Measurements from ENCODE around the gene ARGLU1. TPM values are rescaled to one million over a fixed set of nuclear protein-coding genes. Genes with fewer than 3 reads are reported as not detected.

The ARGLU1 gene
- total RNA-seq, 4 donors from 2014 or later, result 10.0 to 41.1 (median 12.9) TPM

GRCh38 chr13:106499113-106499512 lies 68.8 kb downstream of the ARGLU1 start:
- Histone ChIP-seq H3K27me3 (no peaks in the 10 kb centered on the region), H3K4me3 (no peak overlapping the region), H3K27ac (peak overlapping the region; percentile 33 to 73 (median 70)), H3K9me3 (no peaks in the 10 kb centered on the region), H3K4me1 (peaks cover 56 to 61% of the 10 kb centered on the region in 2 donors), H3K36me3 (no peaks in the 10 kb centered on the region)
- in situ Hi-C loops (cut with MboI; ENCODE audit: low sequenced_read_pairs in 4 of 4) (no loop called here), intact Hi-C loops (cut with DNase I; ENCODE audit: low total_unique reads) (no loop called here)
- TF ChIP-seq CTCF (IDR thresholded peaks at IDR 0.05 in 4 of 5, conservative IDR thresholded peaks at IDR 0.05 in 1 of 5) (no peak), POLR2A (IDR thresholded peaks at IDR 0.05) (no peak)
- ATAC-seq (no peak), DNase-seq (no peak)

GRCh38 chr13:106498571-106498970 lies 69.4 kb downstream of the ARGLU1 start:
- no peaks in the 10 kb centered on the region for H3K9me3 ChIP-seq
- no peaks in the 10 kb centered on the region for H3K27me3 ChIP-seq
- peaks cover 53 to 58% of the 10 kb centered on the region in 2 donors for H3K4me1 ChIP-seq
- H3K36me3 ChIP-seq, result peaks cover 0 to under 1% of the 10 kb centered on the region in 2 donors
- no peak for ATAC-seq
- in situ Hi-C loops (cut with MboI; ENCODE audit: low sequenced_read_pairs in 4 of 4), result no loop called here
- intact Hi-C loops (cut with DNase I; ENCODE audit: low total_unique reads), result no loop called here
- H3K4me3 ChIP-seq, result no peak overlapping the region
- DNase-seq, result no peak
- peak overlapping the region; percentile 33 to 73 (median 70) for H3K27ac ChIP-seq
- TF ChIP-seq POLR2A (IDR thresholded peaks at IDR 0.05), result no peak
- TF ChIP-seq CTCF (IDR thresholded peaks at IDR 0.05 in 4 of 5, conservative IDR thresholded peaks at IDR 0.05 in 1 of 5), result no peak

GRCh38 chr13:106498158-106498557 lies 69.8 kb downstream of the ARGLU1 start:
- in situ Hi-C loops (cut with MboI; ENCODE audit: low sequenced_read_pairs in 4 of 4), result no loop called here
- H3K27me3 ChIP-seq, result no peaks in the 10 kb centered on the region
- H3K27ac ChIP-seq, result peak overlapping the region; percentile 63 to 73 (median 70)
- peaks cover 53 to 55% of the 10 kb centered on the region in 2 donors for H3K4me1 ChIP-seq
- ATAC-seq (no peak), DNase-seq (no peak)
- peaks cover 0 to 5% of the 10 kb centered on the region in 2 donors for H3K36me3 ChIP-seq
- intact Hi-C loops (cut with DNase I; ENCODE audit: low total_unique reads), result no loop called here
- H3K4me3 ChIP-seq, result no peak overlapping the region
- H3K9me3 ChIP-seq, result no peaks in the 10 kb centered on the region
- TF ChIP-seq CTCF (IDR thresholded peaks at IDR 0.05 in 4 of 5, conservative IDR thresholded peaks at IDR 0.05 in 1 of 5) (no peak), POLR2A (IDR thresholded peaks at IDR 0.05) (no peak)

- Histone ChIP-seq H3K9me3 (no peaks in the 10 kb centered on the region), H3K36me3 (peaks cover 0 to 16% of the 10 kb centered on the region in 2 donors), H3K4me3 (peak overlapping the region in 1 of 4 donors; percentile 35), H3K27ac (peak overlapping the region; percentile 63 to 73 (median 70)), H3K27me3 (no peaks in the 10 kb centered on the region), H3K4me1 (peaks cover 53 to 56% of the 10 kb centered on the region in 2 donors)
- no peak for ATAC-seq
- intact Hi-C loops (cut with DNase I; ENCODE audit: low total_unique reads), result no loop called here
- TF ChIP-seq CTCF (IDR thresholded peaks at IDR 0.05 in 4 of 5, conservative IDR thresholded peaks at IDR 0.05 in 1 of 5), result no peak
- no peak for TF ChIP-seq POLR2A (IDR thresholded peaks at IDR 0.05)
- in situ Hi-C loops (cut with MboI; ENCODE audit: low sequenced_read_pairs in 4 of 4), result no loop called here
- DNase-seq, result no peak
Observed at GRCh38 chr13:106497079-106497478, 70.9 kb downstream of the ARGLU1 start.

Data from gastrocnemius medialis (tissue), 4 donors.